Astrocyte (in vitro differentiated cells and primary cell): ENCODE data around the gene LYST. TPM values are rescaled to one million over a fixed set of nuclear protein-coding genes. Genes with fewer than 3 reads are reported as not detected.

Source experiments
- DNase-seq: peaks from one replicate; pipeline ENCODE4 v3.0.0-alpha.2; 2010; ENCODE audit warnings: low read depth
- FAIRE-seq: peaks from 2 replicates; lab custom pipeline; 2011; peaks lifted over from hg19 to GRCh38; lab: Jason Lieb, UNC
- H2AFZ ChIP-seq: 2 replicates; pipeline ENCODE4 v1.6.0; 2012; ENCODE audit warnings: low read depth, low read length, inconsistent platforms
- H3K27ac ChIP-seq: 2 replicates; pipeline ENCODE4 v1.5.1; 2011; ENCODE audit warnings: low read depth, low read length, inconsistent platforms
- H3K27me3 ChIP-seq: 2 replicates; pipeline ENCODE4 v1.6.0; 2011; ENCODE audit warnings: low read length, inconsistent platforms; ENCODE audit not compliant: insufficient read depth
- H3K36me3 ChIP-seq: 2 replicates; pipeline ENCODE4 v1.5.1; 2011; ENCODE audit warnings: low read length, inconsistent platforms; ENCODE audit not compliant: insufficient read depth
- H3K4me1 ChIP-seq: 2 replicates; pipeline ENCODE4 v1.5.1; 2011; ENCODE audit warnings: low read length, inconsistent platforms; ENCODE audit not compliant: insufficient read depth
- H3K4me2 ChIP-seq: 2 replicates; pipeline ENCODE4 v1.6.0; 2012; ENCODE audit warnings: low read length, inconsistent platforms
- H3K4me3 ChIP-seq: 2 replicates; pipeline ENCODE4 v1.5.1; 2011; ENCODE audit warnings: low read depth, mild to moderate bottlenecking, low read length, inconsistent platforms; ENCODE audit not compliant: insufficient read depth
- H3K79me2 ChIP-seq: 2 replicates; pipeline ENCODE4 v1.6.0; 2012; ENCODE audit warnings: mild to moderate bottlenecking, low read length, inconsistent platforms; ENCODE audit not compliant: insufficient read depth
- H3K9ac ChIP-seq: 2 replicates; pipeline ENCODE4 v1.6.0; 2012; ENCODE audit warnings: mild to moderate bottlenecking, low read length, inconsistent platforms
- H3K9me3 ChIP-seq: 2 replicates; pipeline ENCODE4 v1.5.1; 2012; ENCODE audit warnings: low read depth, mild to moderate bottlenecking, low read length, inconsistent platforms; ENCODE audit not compliant: insufficient read depth
- H4K20me1 ChIP-seq: 2 replicates; pipeline ENCODE4 v1.6.0; 2012; ENCODE audit warnings: low read length, inconsistent platforms; ENCODE audit not compliant: insufficient read depth
- H3K27ac Mint-ChIP-seq: one replicate; pipeline ENCODE4 v1.8.0; 2021; ENCODE audit warnings: mild to moderate bottlenecking, mixed read lengths; ENCODE audit not compliant: unreplicated experiment
- H3K27me3 Mint-ChIP-seq: one replicate; pipeline ENCODE4 v1.8.0; 2021; ENCODE audit warnings: low read depth, mixed read lengths; ENCODE audit not compliant: unreplicated experiment
- H3K36me3 Mint-ChIP-seq: one replicate; pipeline ENCODE4 v1.8.0; 2021; ENCODE audit warnings: low read depth, mixed read lengths; ENCODE audit not compliant: unreplicated experiment
- H3K4me1 Mint-ChIP-seq: one replicate; pipeline ENCODE4 v1.8.0; 2021; ENCODE audit warnings: low read depth, mixed read lengths; ENCODE audit not compliant: unreplicated experiment
- H3K4me3 Mint-ChIP-seq: one replicate; pipeline ENCODE4 v1.8.0; 2021; ENCODE audit warnings: mild to moderate bottlenecking, moderate library complexity, mixed read lengths; ENCODE audit not compliant: unreplicated experiment
- H3K9me3 Mint-ChIP-seq: one replicate; pipeline ENCODE4 v1.8.0; 2021; ENCODE audit warnings: mild to moderate bottlenecking, mixed read lengths; ENCODE audit not compliant: unreplicated experiment
- CTCF ChIP-seq: IDR thresholded peaks from 2 replicates; pipeline ENCODE4 v1.5.1; 2011; ENCODE audit warnings: low read depth, mild to moderate bottlenecking, inconsistent platforms, low read length, moderate library complexity; ENCODE audit not compliant: insufficient read depth
- EZH2 ChIP-seq: IDR thresholded peaks from 2 replicates; pipeline ENCODE4 v1.6.1; 2012; ENCODE audit warnings: mild to moderate bottlenecking, low read length, inconsistent platforms; ENCODE audit not compliant: insufficient read depth
- microRNA-seq: library from miRNA; unstranded; fragments of <30 nt; microRNA quantifications from one replicate; pipeline ENCODE4 v1.2.0, GENCODE V29; 2020
- total RNA-seq: library from RNA; stranded (reverse); gene quantifications from 2 replicates; pipeline ENCODE4 v1.2.1, GENCODE V29; 2021

LYST gene
- total RNA-seq, 1 donor from 2014 or later: 15.7 TPM

DNA sequence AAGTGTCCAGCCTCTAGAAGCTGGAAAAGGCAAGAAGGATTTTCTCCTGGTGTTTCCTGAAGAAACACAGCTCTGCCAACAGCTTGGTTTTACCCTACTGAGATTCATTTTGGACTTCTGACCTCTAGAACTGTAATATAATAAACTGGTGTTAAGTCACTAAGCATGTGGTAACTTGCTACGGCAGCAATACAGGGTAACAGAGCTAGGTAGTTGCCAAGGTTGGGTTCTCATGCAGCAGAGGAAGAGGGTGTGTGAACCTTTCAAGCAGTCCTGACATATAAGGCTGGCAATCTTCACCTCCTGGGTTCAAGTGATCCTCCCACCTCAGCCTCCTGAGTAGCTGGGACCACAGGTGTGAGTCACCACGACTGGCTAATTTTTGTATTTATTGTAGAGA, 253.1 kb downstream of the LYST start:
- Mint-ChIP-seq H3K4me3 (no peak overlapping the region), H3K4me1 (peaks cover 8% of the 10 kb centered on the region), H3K27me3 (peaks cover 10% of the 10 kb centered on the region), H3K9me3 (no peaks in the 10 kb centered on the region), H3K27ac (no peak overlapping the region), H3K36me3 (no peaks in the 10 kb centered on the region)
- Histone ChIP-seq H3K27me3 (no peaks in the 10 kb centered on the region), H4K20me1 (no peaks in the 10 kb centered on the region), H3K4me2 (no peak overlapping the region), H3K4me1 (no peaks in the 10 kb centered on the region), H3K9ac (no peak overlapping the region), H3K4me3 (no peak overlapping the region), H2AFZ (no peak overlapping the region), H3K9me3 (no peaks in the 10 kb centered on the region), H3K27ac (no peak overlapping the region), H3K79me2 (no peaks in the 10 kb centered on the region), H3K36me3 (no peaks in the 10 kb centered on the region)
- no peak for TF ChIP-seq CTCF
- no peak for TF ChIP-seq EZH2
- DNase-seq: no peak
- FAIRE-seq: no peak

DNA sequence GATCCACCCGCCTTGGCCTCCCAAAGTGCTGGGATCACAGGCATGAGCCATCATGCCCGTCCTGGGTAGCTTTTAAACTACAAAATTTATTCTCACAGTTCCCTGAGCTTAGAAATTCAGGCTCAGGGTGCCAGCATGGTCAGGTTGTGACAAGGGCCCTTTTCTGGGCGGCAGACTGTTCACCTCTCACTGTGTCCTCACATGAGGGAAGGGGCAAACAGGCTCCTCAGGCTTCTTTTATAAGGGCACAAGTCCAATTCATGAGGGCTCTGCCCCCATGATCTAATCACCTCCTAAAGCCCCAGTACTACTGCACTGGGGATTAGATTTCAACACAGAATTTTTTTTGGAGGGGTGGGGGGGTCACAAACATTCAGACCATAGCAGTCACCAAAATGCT, 253.9 kb downstream of the LYST start:
- no peak overlapping the region for H3K4me3 ChIP-seq
- FAIRE-seq: no peak

More for the DNA sequence above, 253.9 kb downstream of the LYST start:
- Histone ChIP-seq H4K20me1 (no peaks in the 10 kb centered on the region), H3K79me2 (no peaks in the 10 kb centered on the region), H3K36me3 (no peaks in the 10 kb centered on the region), H3K9me3 (no peaks in the 10 kb centered on the region), H3K4me1 (no peaks in the 10 kb centered on the region), H3K27ac (no peak overlapping the region), H3K9ac (no peak overlapping the region), H3K4me2 (no peak overlapping the region), H3K27me3 (no peaks in the 10 kb centered on the region), H2AFZ (no peak overlapping the region)
- H3K4me1 Mint-ChIP-seq: peaks cover 2% of the 10 kb centered on the region
- no peaks in the 10 kb centered on the region for H3K9me3 Mint-ChIP-seq
- TF ChIP-seq EZH2 (no peak), CTCF (no peak)
- peaks cover 10% of the 10 kb centered on the region for H3K27me3 Mint-ChIP-seq
- no peak overlapping the region for H3K27ac Mint-ChIP-seq
- no peak overlapping the region for H3K4me3 Mint-ChIP-seq
- no peaks in the 10 kb centered on the region for H3K36me3 Mint-ChIP-seq
- DNase-seq: no peak

Small RNA genes within 50 kb of the gene (microRNA-seq; reads per million reads assigned to microRNA genes)
- 1.1 reads per million for gene MIR1537

Other genes with a start within 250 kb of the LYST start
- 2.6 and 3.8 TPM in 2 replicates for gene GNG4, start 217.1 kb downstream of the LYST start, total RNA-seq
- gene NID1, start 198.2 kb upstream of the LYST start, total RNA-seq: 73.0 and 76.8 TPM in 2 replicates